Measurements from ENCODE around the gene AMHR2.
"Not testable (repeated sequence)": the region's sequence is repeated elsewhere in the genome, so short reads cannot be mapped to it uniquely, and the experiment has no call there.

The AMHR2 gene

DNA sequence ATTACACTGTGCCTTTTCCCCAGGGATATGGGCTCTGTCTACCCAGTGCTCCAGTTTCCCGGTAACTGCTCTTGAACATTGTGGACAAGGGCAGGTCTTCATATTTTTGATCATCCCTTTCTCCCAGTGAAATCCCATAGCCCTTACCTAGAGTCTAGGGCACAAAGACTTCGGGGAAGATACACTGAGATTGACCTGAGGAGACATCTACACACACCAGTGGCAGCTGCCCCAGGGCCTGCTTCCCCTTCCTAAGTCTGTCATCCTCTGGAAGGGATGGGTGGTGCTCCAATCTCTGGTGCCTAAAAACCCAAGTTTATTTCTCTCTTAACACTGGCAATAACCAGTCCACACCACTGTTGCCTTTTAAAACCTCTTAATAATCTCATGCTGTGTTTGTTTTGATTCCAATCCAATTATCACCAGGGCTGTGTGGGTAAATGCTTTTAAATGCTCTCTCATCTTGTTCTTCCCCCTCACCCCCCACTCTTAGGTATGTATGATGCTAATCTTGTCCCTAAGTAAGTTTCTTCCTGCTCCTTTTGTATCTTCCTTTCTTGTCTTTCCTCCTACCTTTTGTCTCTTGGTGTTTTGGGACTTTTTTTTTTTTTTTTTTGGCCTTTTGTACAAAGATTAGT, 7.8 kb upstream of the AMHR2 start:
- H3K4me1 ChIP-seq (ENCODE audit: control insufficient read depth, insufficient read depth, low read length, unreplicated experiment) = peaks cover 34% of the 10 kb centered on the region
- not testable (repeated sequence) for H2AFZ ChIP-seq (ENCODE audit: low read length, unreplicated experiment); H3K4me3 ChIP-seq (ENCODE audit: low read depth, low read length); H3K27ac ChIP-seq (ENCODE audit: low read depth, low read length); H3K79me2 ChIP-seq (ENCODE audit: control insufficient read depth, insufficient read depth, low read length, unreplicated experiment); H3K27me3 ChIP-seq (ENCODE audit: insufficient read depth, low read length); H3K36me3 ChIP-seq (ENCODE audit: insufficient read depth, low read length)

- not testable (repeated sequence) for H3K27me3 ChIP-seq (ENCODE audit: insufficient read depth, low read length); H3K36me3 ChIP-seq (ENCODE audit: insufficient read depth, low read length); H3K79me2 ChIP-seq (ENCODE audit: control insufficient read depth, insufficient read depth, low read length, unreplicated experiment); H3K27ac ChIP-seq (ENCODE audit: low read depth, low read length); H2AFZ ChIP-seq (ENCODE audit: low read length, unreplicated experiment); H3K4me3 ChIP-seq (ENCODE audit: low read depth, low read length)
- peaks cover 27% of the 10 kb centered on the region for H3K4me1 ChIP-seq (ENCODE audit: control insufficient read depth, insufficient read depth, low read length, unreplicated experiment)
Observed at GRCh38 chr12:53417291-53417816, 6.3 kb upstream of the AMHR2 start.

DNA sequence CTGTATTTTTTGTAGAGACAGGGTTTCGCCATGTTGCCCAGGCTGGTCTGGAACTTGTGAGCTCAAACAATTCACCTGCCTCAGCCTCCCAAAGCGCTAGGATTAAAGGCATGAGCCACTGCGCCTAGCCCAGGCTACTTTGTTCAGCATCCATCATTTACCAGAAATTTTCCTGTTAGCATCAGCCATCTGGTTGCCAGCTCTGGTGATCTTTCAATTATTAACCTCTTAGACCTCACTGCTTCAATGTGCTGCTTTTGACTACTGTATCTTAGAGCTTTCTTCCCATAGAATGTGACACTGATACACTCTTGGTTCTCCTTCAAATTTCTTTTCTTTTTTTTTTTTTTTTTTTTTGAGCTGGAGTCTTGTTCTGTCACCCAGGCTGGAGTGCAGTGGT, 5.4 kb upstream of the AMHR2 start:
- H3K79me2 ChIP-seq (ENCODE audit: control insufficient read depth, insufficient read depth, low read length, unreplicated experiment) = no peaks in the 10 kb centered on the region
- H3K27me3 ChIP-seq (ENCODE audit: insufficient read depth, low read length) = no peaks in the 10 kb centered on the region
- no peak overlapping the region for H3K4me3 ChIP-seq (ENCODE audit: low read depth, low read length)
- no peaks in the 10 kb centered on the region for H3K36me3 ChIP-seq (ENCODE audit: insufficient read depth, low read length)
- H3K27ac ChIP-seq (ENCODE audit: low read depth, low read length) = no peak overlapping the region
- peaks cover 20% of the 10 kb centered on the region for H3K4me1 ChIP-seq (ENCODE audit: control insufficient read depth, insufficient read depth, low read length, unreplicated experiment)
- H2AFZ ChIP-seq (ENCODE audit: low read length, unreplicated experiment) = no peak overlapping the region

DNA sequence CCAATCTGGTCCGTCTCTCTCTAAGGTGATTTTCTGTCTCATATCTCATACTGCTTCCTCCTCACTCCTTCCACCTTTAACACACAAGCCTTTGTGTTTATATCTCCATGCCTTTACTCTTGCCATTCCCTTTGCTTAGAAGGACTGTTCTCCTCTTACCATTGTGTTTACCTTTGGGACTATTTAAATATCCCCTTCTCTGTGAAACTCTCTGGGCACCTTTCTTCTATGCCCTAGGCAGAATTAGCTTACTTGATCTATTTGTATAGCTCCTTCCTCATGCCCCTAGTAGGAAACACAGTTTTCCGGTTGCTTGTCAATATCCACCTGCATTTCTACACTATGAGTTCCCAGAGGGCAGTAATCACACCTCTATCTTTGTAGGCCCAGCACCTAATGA, 3.9 kb upstream of the AMHR2 start:
- Histone ChIP-seq H3K4me3 (ENCODE audit: low read depth, low read length) (no peak overlapping the region), H3K4me1 (ENCODE audit: control insufficient read depth, insufficient read depth, low read length, unreplicated experiment) (peaks cover 11% of the 10 kb centered on the region), H3K27me3 (ENCODE audit: insufficient read depth, low read length) (no peaks in the 10 kb centered on the region), H3K36me3 (ENCODE audit: insufficient read depth, low read length) (no peaks in the 10 kb centered on the region), H3K79me2 (ENCODE audit: control insufficient read depth, insufficient read depth, low read length, unreplicated experiment) (no peaks in the 10 kb centered on the region), H3K27ac (ENCODE audit: low read depth, low read length) (no peak overlapping the region), H2AFZ (ENCODE audit: low read length, unreplicated experiment) (no peak overlapping the region)

DNA sequence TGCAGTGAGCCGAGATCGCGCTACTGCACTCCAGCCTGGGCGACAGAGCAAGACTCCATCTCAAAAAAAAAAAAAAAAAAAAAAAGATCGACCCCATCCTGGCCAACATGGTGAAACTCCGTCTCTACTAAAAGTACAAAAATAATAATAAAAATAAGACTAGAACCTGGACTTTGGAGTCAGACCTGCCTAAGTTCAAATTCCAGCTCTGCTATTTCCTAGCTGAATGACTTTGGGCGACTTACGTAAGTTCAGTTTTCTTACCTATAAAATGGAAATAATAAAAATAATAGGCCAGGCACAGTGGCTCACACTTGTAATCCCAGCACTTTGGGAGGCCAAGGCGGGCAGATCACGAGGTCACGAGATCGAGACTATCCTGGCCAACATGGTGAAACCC, 1.4 kb upstream of the AMHR2 start:
- not testable (repeated sequence) for H3K4me3 ChIP-seq (ENCODE audit: low read depth, low read length); H3K79me2 ChIP-seq (ENCODE audit: control insufficient read depth, insufficient read depth, low read length, unreplicated experiment); H3K27me3 ChIP-seq (ENCODE audit: insufficient read depth, low read length); H3K36me3 ChIP-seq (ENCODE audit: insufficient read depth, low read length); H3K27ac ChIP-seq (ENCODE audit: low read depth, low read length); H2AFZ ChIP-seq (ENCODE audit: low read length, unreplicated experiment); H3K4me1 ChIP-seq (ENCODE audit: control insufficient read depth, insufficient read depth, low read length, unreplicated experiment)

DNA sequence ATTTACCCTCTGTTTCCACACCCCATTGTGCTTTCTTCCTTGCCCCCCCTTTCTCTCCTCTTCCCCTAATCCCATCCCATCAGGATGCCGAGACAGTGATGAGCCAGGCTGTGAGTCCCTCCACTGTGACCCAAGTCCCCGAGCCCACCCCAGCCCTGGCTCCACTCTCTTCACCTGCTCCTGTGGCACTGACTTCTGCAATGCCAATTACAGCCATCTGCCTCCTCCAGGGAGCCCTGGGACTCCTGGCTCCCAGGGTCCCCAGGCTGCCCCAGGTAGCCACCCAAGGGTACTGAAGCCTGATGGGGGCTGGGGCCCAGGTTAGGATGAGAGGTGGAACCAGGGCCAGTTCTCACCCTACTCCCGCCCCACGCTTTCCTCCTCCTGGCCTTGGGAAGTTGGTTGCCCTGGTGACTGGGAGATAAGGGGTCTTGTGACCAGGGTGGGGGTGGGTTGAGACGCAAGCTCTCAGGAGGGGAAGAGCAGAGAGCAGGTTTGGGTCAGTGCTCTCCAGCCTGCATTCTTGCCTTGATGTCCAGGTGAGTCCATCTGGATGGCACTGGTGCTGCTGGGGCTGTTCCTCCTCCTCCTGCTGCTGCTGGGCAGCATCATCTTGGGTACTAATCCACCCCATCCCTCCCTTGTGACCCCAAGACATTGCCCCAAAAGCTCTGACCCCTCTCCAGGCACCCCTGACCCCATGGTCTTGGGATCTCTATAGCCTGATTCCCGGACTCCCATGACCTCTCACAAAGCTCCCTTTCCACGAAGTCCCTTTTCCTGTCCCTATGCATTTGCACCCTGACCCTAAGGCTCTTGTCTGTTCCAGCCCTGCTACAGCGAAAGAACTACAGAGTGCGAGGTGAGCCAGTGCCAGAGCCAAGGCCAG, 1.2 kb downstream of the AMHR2 start:
- H3K79me2 ChIP-seq (ENCODE audit: control insufficient read depth, insufficient read depth, low read length, unreplicated experiment) = no peaks in the 10 kb centered on the region
- H3K27ac ChIP-seq (ENCODE audit: low read depth, low read length) = no peak overlapping the region

GRCh38 chr12:53425515-53426150, 2.0 kb downstream of the AMHR2 start:
- Histone ChIP-seq H3K36me3 (ENCODE audit: insufficient read depth, low read length) (no peaks in the 10 kb centered on the region), H3K4me3 (ENCODE audit: low read depth, low read length) (no peak overlapping the region), H3K27ac (ENCODE audit: low read depth, low read length) (no peak overlapping the region), H2AFZ (ENCODE audit: low read length, unreplicated experiment) (no peak overlapping the region), H3K4me1 (ENCODE audit: control insufficient read depth, insufficient read depth, low read length, unreplicated experiment) (peaks cover 14% of the 10 kb centered on the region), H3K27me3 (ENCODE audit: insufficient read depth, low read length) (no peaks in the 10 kb centered on the region), H3K79me2 (ENCODE audit: control insufficient read depth, insufficient read depth, low read length, unreplicated experiment) (no peaks in the 10 kb centered on the region)

More for the DNA sequence above, 1.2 kb downstream of the AMHR2 start:
- no peaks in the 10 kb centered on the region for H3K36me3 ChIP-seq (ENCODE audit: insufficient read depth, low read length)
- no peak overlapping the region for H3K4me3 ChIP-seq (ENCODE audit: low read depth, low read length)
- H3K4me1 ChIP-seq (ENCODE audit: control insufficient read depth, insufficient read depth, low read length, unreplicated experiment) = peaks cover 11% of the 10 kb centered on the region
- no peak overlapping the region for H2AFZ ChIP-seq (ENCODE audit: low read length, unreplicated experiment)
- H3K27me3 ChIP-seq (ENCODE audit: insufficient read depth, low read length) = no peaks in the 10 kb centered on the region

DNA sequence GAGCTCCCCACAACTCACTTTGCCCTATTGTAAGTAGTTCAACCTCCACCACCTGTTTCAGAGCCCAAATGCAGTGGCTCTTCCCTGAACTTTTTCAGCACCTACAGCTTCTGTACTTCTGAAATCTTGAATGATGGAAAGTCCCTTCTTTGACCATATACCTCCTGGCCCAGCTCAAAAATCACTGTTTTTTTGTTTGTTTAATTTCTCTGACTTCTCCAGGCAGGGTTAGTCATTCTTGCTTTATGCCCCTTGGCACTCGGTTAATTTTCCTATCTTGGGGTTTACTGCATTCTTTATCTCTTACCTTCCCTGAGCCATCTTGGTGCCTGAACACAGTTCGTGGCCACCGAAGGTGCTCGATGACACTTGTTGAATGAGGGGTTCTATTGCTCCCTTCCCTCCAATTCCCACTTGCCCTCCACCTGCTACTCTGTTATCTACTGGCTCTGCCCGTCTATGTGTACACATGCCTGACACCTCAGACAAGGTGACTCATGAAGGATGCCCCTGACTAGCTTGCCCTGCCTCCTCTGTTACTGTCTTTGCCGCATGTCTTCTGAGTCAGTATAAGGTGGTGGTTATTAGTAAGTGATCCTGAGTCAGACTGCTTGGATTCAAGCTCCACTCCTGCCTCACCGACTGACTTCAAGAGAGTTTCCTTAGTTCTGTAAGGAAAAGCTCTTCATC, 4.4 kb downstream of the AMHR2 start:
- Histone ChIP-seq H3K27ac (ENCODE audit: low read depth, low read length) (no peak overlapping the region), H3K4me3 (ENCODE audit: low read depth, low read length) (no peak overlapping the region), H3K27me3 (ENCODE audit: insufficient read depth, low read length) (no peaks in the 10 kb centered on the region), H2AFZ (ENCODE audit: low read length, unreplicated experiment) (no peak overlapping the region), H3K4me1 (ENCODE audit: control insufficient read depth, insufficient read depth, low read length, unreplicated experiment) (peaks cover 23% of the 10 kb centered on the region), H3K79me2 (ENCODE audit: control insufficient read depth, insufficient read depth, low read length, unreplicated experiment) (no peaks in the 10 kb centered on the region), H3K36me3 (ENCODE audit: insufficient read depth, low read length) (no peaks in the 10 kb centered on the region)

DNA sequence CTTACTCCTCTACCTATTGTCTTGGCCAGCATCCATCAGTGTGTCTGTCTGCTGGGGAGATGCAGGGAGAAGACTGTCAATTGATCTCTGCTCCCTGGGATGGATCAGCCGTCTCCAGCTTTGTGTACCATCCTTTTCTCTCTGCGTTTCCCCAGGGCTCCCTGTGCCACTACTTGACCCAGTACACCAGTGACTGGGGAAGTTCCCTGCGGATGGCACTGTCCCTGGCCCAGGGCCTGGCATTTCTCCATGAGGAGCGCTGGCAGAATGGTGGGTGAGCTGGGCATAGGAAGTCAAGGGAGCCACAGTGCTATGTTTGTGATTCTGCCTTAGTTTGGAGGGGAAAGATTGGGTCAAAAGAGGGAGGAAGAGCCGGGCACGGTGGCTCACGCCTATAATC, 5.1 kb downstream of the AMHR2 start:
- no peaks in the 10 kb centered on the region for H3K79me2 ChIP-seq (ENCODE audit: control insufficient read depth, insufficient read depth, low read length, unreplicated experiment)
- no peaks in the 10 kb centered on the region for H3K36me3 ChIP-seq (ENCODE audit: insufficient read depth, low read length)
- peaks cover 23% of the 10 kb centered on the region for H3K4me1 ChIP-seq (ENCODE audit: control insufficient read depth, insufficient read depth, low read length, unreplicated experiment)
- H3K27me3 ChIP-seq (ENCODE audit: insufficient read depth, low read length) = no peaks in the 10 kb centered on the region
- H2AFZ ChIP-seq (ENCODE audit: low read length, unreplicated experiment) = no peak overlapping the region
- no peak overlapping the region for H3K27ac ChIP-seq (ENCODE audit: low read depth, low read length)
- no peak overlapping the region for H3K4me3 ChIP-seq (ENCODE audit: low read depth, low read length)

DNA sequence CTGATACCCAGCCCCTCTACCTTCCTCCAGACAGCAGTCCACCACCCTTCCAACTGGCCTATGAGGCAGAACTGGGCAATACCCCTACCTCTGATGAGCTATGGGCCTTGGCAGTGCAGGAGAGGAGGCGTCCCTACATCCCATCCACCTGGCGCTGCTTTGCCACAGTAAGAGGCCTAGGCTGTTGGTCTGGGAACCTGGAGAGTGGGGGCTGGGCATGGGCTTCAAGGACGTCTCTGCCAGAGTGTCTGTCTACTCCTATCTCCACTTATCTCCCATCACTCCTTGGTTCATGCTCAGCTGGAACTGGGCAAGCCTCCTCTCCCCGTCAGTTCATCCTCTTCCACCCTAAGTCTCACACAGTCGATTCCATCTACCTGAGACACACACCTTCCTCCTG, 6.5 kb downstream of the AMHR2 start:
- Histone ChIP-seq H3K27me3 (ENCODE audit: insufficient read depth, low read length) (no peaks in the 10 kb centered on the region), H3K4me1 (ENCODE audit: control insufficient read depth, insufficient read depth, low read length, unreplicated experiment) (peaks cover 23% of the 10 kb centered on the region), H3K27ac (ENCODE audit: low read depth, low read length) (no peak overlapping the region), H2AFZ (ENCODE audit: low read length, unreplicated experiment) (no peak overlapping the region), H3K79me2 (ENCODE audit: control insufficient read depth, insufficient read depth, low read length, unreplicated experiment) (no peaks in the 10 kb centered on the region), H3K4me3 (ENCODE audit: low read depth, low read length) (no peak overlapping the region), H3K36me3 (ENCODE audit: insufficient read depth, low read length) (no peaks in the 10 kb centered on the region)

Data from ACC112 (cell line).